ENCODE results near the gene CARD19. TPM values are rescaled to one million over a fixed set of nuclear protein-coding genes. Genes with fewer than 3 reads are reported as not detected.

The CARD19 gene
- total RNA-seq, 1 experiment from 2014 or later: 63.4 TPM

- ChIA-PET CTCF (no interaction called here), POLR2A (no interaction called here)
- ATAC-seq (no peak), DNase-seq (ENCODE audit: low read depth, low spot score) (no peak)
- Histone ChIP-seq H3K36me3 (ENCODE audit: control insufficient read depth, insufficient read depth, low read length) (no peaks in the 10 kb centered on the region), H3K9me3 (ENCODE audit: control insufficient read depth, insufficient read depth, low read depth, low read length) (no peaks in the 10 kb centered on the region), H3K27ac (ENCODE audit: low read length) (no peak overlapping the region), H3K4me1 (ENCODE audit: control insufficient read depth, insufficient read depth, low read length) (no peaks in the 10 kb centered on the region), H3K27me3 (ENCODE audit: control insufficient read depth, insufficient read depth, low read length) (no peaks in the 10 kb centered on the region), H3K4me3 (ENCODE audit: low read depth in 2 of 2, low read length in 2 of 2) (no peak overlapping the region)
- intact Hi-C loops (cut with micrococcal nuclease; ENCODE audit: unreplicated experiment): no loop called here
- in situ Hi-C loops (cut with HindIII; ENCODE audit: low pct_unique_long_range_greater_than_20kb, low sequenced_read_pairs): no loop called here
- no TSS peak for BruUV-seq (replicated peaks)
- TF ChIP-seq TCF7L2 (IDR thresholded peaks at IDR 0.05; ENCODE audit: low read depth, low read length) (no peak), CTCF (IDR thresholded peaks at IDR 0.05) (no peak), POLR2AphosphoS5 (IDR thresholded peaks at IDR 0.05; ENCODE audit: low read depth, low read length) (no peak), SIN3A (IDR thresholded peaks at IDR 0.05; ENCODE audit: borderline replicate concordance, insufficient read depth, low read depth, low read length) (no peak), REST (IDR thresholded peaks at IDR 0.05; ENCODE audit: insufficient read depth in 1 of 2, low read depth in 2 of 2, low read length in 1 of 2) (no peak)
These were observed 10.3 kb upstream of the CARD19 start for GRCh38 chr9:93085676-93086075.

GRCh38 chr9:93086447-93087224, 9.4 kb upstream of the CARD19 start:
- H3K36me3 ChIP-seq (ENCODE audit: control insufficient read depth, insufficient read depth, low read length): no peaks in the 10 kb centered on the region
- TF ChIP-seq TCF7L2 (IDR thresholded peaks at IDR 0.05; ENCODE audit: low read depth, low read length): no peak
- no peak for TF ChIP-seq CTCF (IDR thresholded peaks at IDR 0.05)
- no peak for TF ChIP-seq POLR2AphosphoS5 (IDR thresholded peaks at IDR 0.05; ENCODE audit: low read depth, low read length)
- no peak for TF ChIP-seq REST (IDR thresholded peaks at IDR 0.05; ENCODE audit: insufficient read depth in 1 of 2, low read depth in 2 of 2, low read length in 1 of 2)
- TF ChIP-seq SIN3A (IDR thresholded peaks at IDR 0.05; ENCODE audit: borderline replicate concordance, insufficient read depth, low read depth, low read length): no peak
- H3K27ac ChIP-seq (ENCODE audit: low read length): no peak overlapping the region
- POLR2A ChIA-PET: no interaction called here
- intact Hi-C loops (cut with micrococcal nuclease; ENCODE audit: unreplicated experiment): no loop called here
- no peaks in the 10 kb centered on the region for H3K27me3 ChIP-seq (ENCODE audit: control insufficient read depth, insufficient read depth, low read length)
- no peak for DNase-seq (ENCODE audit: low read depth, low spot score)
- BruUV-seq (replicated peaks): no TSS peak
- no peak overlapping the region for H3K4me3 ChIP-seq (ENCODE audit: low read depth in 2 of 2, low read length in 2 of 2)
- no peaks in the 10 kb centered on the region; the same call in 1 of the 2 replicates for H3K9me3 ChIP-seq (ENCODE audit: control insufficient read depth, insufficient read depth, low read depth, low read length)
- no peak for ATAC-seq
- no peaks in the 10 kb centered on the region for H3K4me1 ChIP-seq (ENCODE audit: control insufficient read depth, insufficient read depth, low read length)
- in situ Hi-C loops (cut with HindIII; ENCODE audit: low pct_unique_long_range_greater_than_20kb, low sequenced_read_pairs): no loop called here
- CTCF ChIA-PET: no interaction called here
